SW 1271 (cell line): ENCODE data around the gene EFNA3.
"Not testable (repeated sequence)": the region's sequence is repeated elsewhere in the genome, so short reads cannot be mapped to it uniquely, and the experiment has no call there.

Experiments
- DNase-seq, 2 experiments: peaks; one replicate each; lab custom pipeline; 2025; lab: John Stamatoyannopoulos, UW

Gene EFNA3

GRCh38 chr1:155110826-155111225 lies 32.2 kb downstream of the EFNA3 start:
- no peak for DNase-seq

GRCh38 chr1:155113450-155113980 lies 34.9 kb downstream of the EFNA3 start:
- no peak for DNase-seq

- DNase-seq: no peak
These were observed 37.6 kb downstream of the EFNA3 start for GRCh38 chr1:155116113-155116764.

- DNase-seq: no peak
These were observed 39.0 kb downstream of the EFNA3 start for GRCh38 chr1:155117610-155118009.

- not testable (repeated sequence) for DNase-seq
These were observed 39.5 kb downstream of the EFNA3 start for GRCh38 chr1:155118090-155118489.

- DNase-seq: no peak
These were observed 41.6 kb downstream of the EFNA3 start for GRCh38 chr1:155120253-155120652.

GRCh38 chr1:155121249-155121648 lies 42.6 kb downstream of the EFNA3 start:
- no peak for DNase-seq

GRCh38 chr1:155122308-155122707 lies 43.7 kb downstream of the EFNA3 start:
- DNase-seq: no peak

GRCh38 chr1:155123801-155124200 lies 45.2 kb downstream of the EFNA3 start:
- DNase-seq: no peak

GRCh38 chr1:155124503-155125463 lies 46.1 kb downstream of the EFNA3 start:
- no peak for DNase-seq

GRCh38 chr1:155125511-155125945 lies 46.9 kb downstream of the EFNA3 start:
- DNase-seq: no peak

- no peak for DNase-seq
These were observed 47.4 kb downstream of the EFNA3 start for GRCh38 chr1:155125946-155126555.

GRCh38 chr1:155126556-155127104 lies 48.0 kb downstream of the EFNA3 start:
- DNase-seq: no peak

GRCh38 chr1:155127105-155127966 lies 48.7 kb downstream of the EFNA3 start, which contains the start of gene EFNA1:
Gene EFNA1 (plus strand): TSS chr1:155127876. CDS start chr1:155127978, 102 bp downstream.
- DNase-seq: no peak

GRCh38 chr1:155127967-155128754 lies 49.5 kb downstream of the EFNA3 start:
- no peak for DNase-seq

GRCh38 chr1:155128755-155129473 lies 50.3 kb downstream of the EFNA3 start:
- DNase-seq: no peak

- DNase-seq: no peak
These were observed 51.8 kb downstream of the EFNA3 start for GRCh38 chr1:155130272-155131006.

- DNase-seq: no peak
These were observed 52.6 kb downstream of the EFNA3 start for GRCh38 chr1:155131285-155131684.

- no peak for DNase-seq
These were observed 53.2 kb downstream of the EFNA3 start for GRCh38 chr1:155131856-155132255.
